ENCODE results near the gene TLNRD1. TPM values are rescaled to one million over a fixed set of nuclear protein-coding genes. Genes with fewer than 3 reads are reported as not detected.

TLNRD1 gene
- total RNA-seq, 2 experiments from 2014 or later: 28.2 to 29.9 TPM

DNA sequence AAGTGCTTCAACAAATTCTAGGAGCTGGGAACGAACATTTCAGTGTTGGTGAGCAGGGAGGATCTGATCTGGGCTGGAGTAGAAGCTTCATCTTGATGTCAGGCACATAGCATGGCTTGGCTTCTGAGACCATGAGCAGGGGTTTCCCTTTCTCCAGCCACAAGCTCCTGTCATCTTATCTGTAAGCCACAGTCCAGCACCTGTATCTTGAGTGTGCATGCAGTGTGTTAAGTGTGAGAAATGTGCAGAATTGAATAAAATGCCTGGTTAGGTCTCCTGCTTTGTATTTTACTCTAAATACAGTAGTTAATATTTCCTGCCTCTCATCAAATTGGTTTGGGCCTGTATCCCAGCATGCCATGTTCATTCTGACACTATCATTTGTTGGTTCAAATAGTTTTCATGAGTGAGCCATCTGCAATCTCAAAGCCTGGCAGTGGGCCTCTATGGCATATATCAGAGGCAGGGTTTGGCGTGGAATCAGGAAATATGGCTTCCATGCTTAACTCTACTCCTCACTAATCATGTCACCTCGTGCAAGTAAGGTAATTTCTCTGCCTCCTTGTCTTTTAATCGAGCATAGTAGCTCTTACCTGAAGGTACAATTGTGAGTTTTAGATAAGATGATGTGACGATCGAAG is 43.3 kb downstream of the TLNRD1 start:
- H3K27ac Mint-ChIP-seq: no peak overlapping the region
- H3K27me3 Mint-ChIP-seq: peaks cover 4% of the 10 kb centered on the region
- no peak overlapping the region for H3K4me3 Mint-ChIP-seq
- H3K9me3 Mint-ChIP-seq: peaks cover 5% of the 10 kb centered on the region
- no peak for DNase-seq
- peaks cover 9% of the 10 kb centered on the region for H3K4me1 Mint-ChIP-seq
- peaks cover 3% of the 10 kb centered on the region for H3K36me3 Mint-ChIP-seq

DNA sequence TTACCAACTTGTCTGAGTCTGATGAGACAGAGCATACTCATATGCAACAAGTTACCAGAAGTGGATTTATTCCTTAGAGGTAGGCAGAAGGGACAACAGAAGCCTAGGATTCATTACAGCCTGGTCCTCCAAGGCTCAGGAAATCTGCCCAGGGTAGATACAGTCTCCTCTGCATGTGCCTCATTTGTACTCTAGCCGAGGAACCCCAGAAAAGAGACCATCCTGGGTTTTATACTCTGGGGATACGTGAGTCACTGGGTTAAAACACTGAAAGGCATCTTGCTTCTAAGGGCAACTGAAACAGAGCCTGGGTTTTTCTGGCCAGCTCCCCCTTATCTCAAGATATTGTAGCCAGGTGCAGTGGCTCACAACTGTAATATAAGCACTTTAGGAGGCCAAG is 45.6 kb downstream of the TLNRD1 start:
- peaks cover 3% of the 10 kb centered on the region for H3K36me3 Mint-ChIP-seq
- no peak overlapping the region for H3K27ac Mint-ChIP-seq
- no peak overlapping the region for H3K4me3 Mint-ChIP-seq
- H3K9me3 Mint-ChIP-seq: peaks cover 5% of the 10 kb centered on the region
- H3K4me1 Mint-ChIP-seq: peaks cover 4% of the 10 kb centered on the region
- H3K27me3 Mint-ChIP-seq: no peaks in the 10 kb centered on the region
- DNase-seq: no peak

DNA sequence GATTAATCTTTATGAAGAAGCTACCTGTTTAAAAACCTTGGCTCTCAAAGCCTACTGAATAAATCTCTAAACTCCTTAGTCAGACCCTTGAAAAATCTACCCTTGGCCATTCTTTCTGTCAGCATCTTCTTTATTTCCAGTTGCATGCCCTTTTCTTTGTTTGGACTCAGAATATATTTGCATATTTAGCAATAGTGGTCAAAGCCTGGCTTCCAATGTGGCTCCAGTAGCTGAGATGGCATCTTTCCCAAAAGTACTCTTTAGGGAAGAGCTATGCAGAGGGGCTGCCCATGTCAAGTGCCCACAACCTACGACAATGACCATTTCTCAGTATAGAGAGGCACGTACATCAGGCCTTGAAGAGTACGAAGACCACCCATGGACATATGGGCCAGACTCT is 47.2 kb downstream of the TLNRD1 start:
- Mint-ChIP-seq H3K4me3 (no peak overlapping the region), H3K4me1 (peaks cover 4% of the 10 kb centered on the region), H3K27me3 (no peaks in the 10 kb centered on the region), H3K36me3 (peaks cover 3% of the 10 kb centered on the region), H3K9me3 (peaks cover 5% of the 10 kb centered on the region), H3K27ac (no peak overlapping the region)
- DNase-seq: no peak

DNA sequence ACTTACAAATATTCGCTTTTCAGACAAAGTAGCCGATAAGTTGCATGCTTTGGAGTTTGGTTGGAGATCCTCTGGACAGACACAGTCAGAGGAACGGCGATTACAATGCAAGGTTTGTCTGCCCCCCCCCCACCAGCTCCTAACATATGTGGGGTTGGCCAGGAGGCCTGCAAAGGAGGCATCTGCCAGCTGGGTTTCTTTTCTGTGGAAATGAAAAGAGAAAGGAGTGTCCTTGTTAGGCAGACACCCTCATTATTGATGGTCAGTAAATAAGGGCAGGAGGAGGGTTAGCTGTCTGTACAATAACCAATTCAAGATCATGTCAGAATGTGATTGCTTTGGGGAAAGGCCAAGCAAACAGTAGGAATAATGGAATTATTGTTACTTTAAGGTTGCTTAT is 49.1 kb downstream of the TLNRD1 start:
- no peak overlapping the region for H3K27ac Mint-ChIP-seq
- no peak for DNase-seq
- H3K4me3 Mint-ChIP-seq: no peak overlapping the region
- peaks cover 4% of the 10 kb centered on the region for H3K4me1 Mint-ChIP-seq
- H3K36me3 Mint-ChIP-seq: peaks cover 3% of the 10 kb centered on the region
- H3K27me3 Mint-ChIP-seq: no peaks in the 10 kb centered on the region
- H3K9me3 Mint-ChIP-seq: peaks cover 5% of the 10 kb centered on the region

DNA sequence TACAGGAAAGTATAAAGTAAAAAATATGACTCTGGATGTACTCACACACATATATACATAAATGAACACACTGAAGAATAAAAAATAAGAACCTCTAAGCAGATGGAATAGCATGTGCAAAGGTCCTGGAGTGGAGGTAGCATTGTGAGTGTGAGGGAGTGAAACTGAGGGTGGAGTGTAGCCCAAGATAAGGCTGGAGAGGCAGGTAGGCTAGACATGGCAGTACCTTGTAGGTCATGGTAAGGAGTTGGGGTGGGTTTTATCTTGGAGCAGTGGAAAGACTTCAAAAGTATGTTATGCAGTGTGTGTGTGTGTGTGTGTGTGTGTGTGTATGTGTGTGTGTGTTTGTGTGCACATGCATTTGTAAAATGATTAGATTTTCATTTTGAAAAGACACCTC is 49.5 kb downstream of the TLNRD1 start:
- peaks cover 5% of the 10 kb centered on the region for H3K9me3 Mint-ChIP-seq
- H3K4me3 Mint-ChIP-seq: no peak overlapping the region
- H3K27me3 Mint-ChIP-seq: no peaks in the 10 kb centered on the region
- no peak for DNase-seq
- peaks cover 4% of the 10 kb centered on the region for H3K4me1 Mint-ChIP-seq
- H3K27ac Mint-ChIP-seq: no peak overlapping the region
- H3K36me3 Mint-ChIP-seq: peaks cover 3% of the 10 kb centered on the region

DNA sequence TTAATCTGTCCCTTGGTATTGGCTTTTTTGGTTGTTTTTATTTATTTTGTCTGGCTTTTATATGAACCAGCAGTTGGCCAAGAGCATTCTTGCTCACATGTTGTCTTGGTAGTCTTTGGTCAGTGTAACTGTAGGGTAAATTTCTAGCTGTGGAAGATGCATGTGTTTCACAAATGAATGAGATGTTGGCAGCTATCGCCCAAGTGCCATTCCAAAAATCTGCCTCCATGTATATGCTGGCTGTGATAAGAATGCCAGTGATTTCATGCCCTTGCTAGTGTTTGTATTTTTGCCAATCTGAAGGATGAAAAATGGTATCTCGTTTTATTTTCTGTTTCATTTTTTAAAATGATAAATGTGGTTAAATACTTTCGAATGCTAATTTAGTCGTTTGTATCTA is 50.1 kb downstream of the TLNRD1 start:
- no peak overlapping the region for H3K27ac Mint-ChIP-seq
- H3K4me3 Mint-ChIP-seq: no peak overlapping the region
- no peak for DNase-seq
- peaks cover 2% of the 10 kb centered on the region for H3K4me1 Mint-ChIP-seq
- H3K27me3 Mint-ChIP-seq: no peaks in the 10 kb centered on the region
- H3K9me3 Mint-ChIP-seq: peaks cover 3% of the 10 kb centered on the region
- peaks cover 3% of the 10 kb centered on the region for H3K36me3 Mint-ChIP-seq

DNA sequence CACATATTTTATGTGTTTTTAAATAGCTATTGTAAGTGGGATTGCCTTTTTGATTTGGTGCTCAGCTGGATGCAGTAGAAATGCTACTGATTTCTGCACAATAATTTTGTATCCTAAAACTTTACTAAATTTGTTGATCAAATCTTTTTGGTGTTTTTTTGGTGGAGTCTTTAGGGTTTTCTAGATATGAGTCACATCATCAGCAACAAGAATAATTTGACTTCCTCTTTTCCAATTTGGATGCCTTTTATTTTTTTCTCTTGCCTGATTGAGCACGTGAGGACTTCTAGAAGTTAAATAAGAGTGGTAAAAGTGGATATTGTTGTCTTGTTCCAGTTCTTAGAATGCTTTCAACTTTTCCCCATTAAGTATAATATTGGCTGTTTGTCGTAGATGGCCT is 51.3 kb downstream of the TLNRD1 start:
- no peaks in the 10 kb centered on the region for H3K4me1 Mint-ChIP-seq
- H3K27ac Mint-ChIP-seq: no peak overlapping the region
- H3K27me3 Mint-ChIP-seq: no peaks in the 10 kb centered on the region
- no peaks in the 10 kb centered on the region for H3K36me3 Mint-ChIP-seq
- DNase-seq: no peak
- H3K4me3 Mint-ChIP-seq: no peak overlapping the region
- no peaks in the 10 kb centered on the region for H3K9me3 Mint-ChIP-seq

DNA sequence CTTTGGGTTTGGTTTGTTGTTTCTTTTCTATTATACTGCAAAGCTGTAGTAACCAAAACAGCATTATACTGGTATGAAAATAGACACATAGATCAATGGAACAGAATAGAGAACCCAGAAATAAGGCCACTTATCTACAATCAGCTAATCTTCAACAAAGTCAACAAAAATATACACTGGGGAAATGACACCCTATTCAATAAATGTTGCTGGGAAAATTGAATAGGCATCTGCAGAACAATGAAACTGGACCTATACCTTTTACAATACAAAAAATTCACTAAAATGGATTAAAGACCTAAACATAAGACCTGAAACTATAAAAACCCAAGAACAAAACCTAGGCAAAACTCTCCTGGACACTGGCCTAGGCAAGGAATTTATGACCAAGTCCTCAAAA is 52.9 kb downstream of the TLNRD1 start:
- Mint-ChIP-seq H3K27me3 (no peaks in the 10 kb centered on the region), H3K27ac (no peak overlapping the region), H3K9me3 (no peaks in the 10 kb centered on the region), H3K4me3 (no peak overlapping the region), H3K4me1 (no peaks in the 10 kb centered on the region), H3K36me3 (no peaks in the 10 kb centered on the region)
- DNase-seq: no peak

DNA sequence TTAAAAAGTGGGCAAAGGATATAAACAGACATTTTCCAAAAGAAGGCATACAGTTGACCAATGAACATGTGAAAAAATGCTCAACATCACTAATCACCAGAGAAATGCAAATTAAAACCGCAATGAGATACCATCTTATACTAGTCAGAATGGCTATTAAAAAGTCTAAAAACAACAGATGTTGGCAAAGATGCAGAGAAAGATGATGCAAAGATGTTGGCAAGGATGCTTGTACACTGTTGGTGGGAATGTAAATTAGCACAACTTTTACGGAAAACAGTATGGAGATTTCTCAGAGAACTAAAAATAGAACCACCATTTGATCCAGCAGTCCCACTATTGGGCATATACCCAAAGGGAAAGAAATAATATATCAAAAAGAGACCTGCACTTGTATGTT is 53.5 kb downstream of the TLNRD1 start:
- no peaks in the 10 kb centered on the region for H3K27me3 Mint-ChIP-seq
- no peak overlapping the region for H3K27ac Mint-ChIP-seq
- no peaks in the 10 kb centered on the region for H3K4me1 Mint-ChIP-seq
- H3K4me3 Mint-ChIP-seq: no peak overlapping the region
- H3K9me3 Mint-ChIP-seq: no peaks in the 10 kb centered on the region
- no peak for DNase-seq
- H3K36me3 Mint-ChIP-seq: no peaks in the 10 kb centered on the region

Other genes with a start within 250 kb of the TLNRD1 start
- gene CEMIP, start 221.6 kb upstream of the TLNRD1 start, total RNA-seq: not detected
- gene MESD, start 11.1 kb upstream of the TLNRD1 start, total RNA-seq: 10 to 100 TPM; 20.7 to 21.0 TPM
- not detected for gene CFAP161, start 133.3 kb downstream of the TLNRD1 start, total RNA-seq
- 100 to 1,000 TPM; 106 to 110 TPM for gene IL16, start 196.0 kb downstream of the TLNRD1 start, total RNA-seq